Measurements from ENCODE around the gene UST.

The UST gene

GRCh38 chr6:148789948-148790347, 43.1 kb downstream of the UST start:
- H3K27ac ChIP-seq (ENCODE audit: low read depth, low read length) = no peak overlapping the region
- no peaks in the 10 kb centered on the region for H3K27me3 ChIP-seq (ENCODE audit: control insufficient read depth, insufficient read depth, low read length)
- peaks cover 6% of the 10 kb centered on the region; the same call in 1 of the 2 replicates for H3K4me1 ChIP-seq (ENCODE audit: control insufficient read depth, insufficient read depth, low read length)
- H3K4me3 ChIP-seq (ENCODE audit: low read depth, low read length) = no peak overlapping the region
- H3K9ac ChIP-seq (ENCODE audit: low read length) = no peak overlapping the region
- H3K36me3 ChIP-seq (ENCODE audit: control insufficient read depth, insufficient read depth, low read length) = peaks cover 14% of the 10 kb centered on the region
- H3K9me3 ChIP-seq (ENCODE audit: control insufficient read depth, insufficient read depth, low read depth, low read length) = peaks cover 10% of the 10 kb centered on the region

- Histone ChIP-seq H3K27me3 (ENCODE audit: control insufficient read depth, insufficient read depth, low read length) (no peaks in the 10 kb centered on the region), H3K9me3 (ENCODE audit: control insufficient read depth, insufficient read depth, low read depth, low read length) (peaks cover 10% of the 10 kb centered on the region), H3K4me1 (ENCODE audit: control insufficient read depth, insufficient read depth, low read length) (peaks cover 6% of the 10 kb centered on the region; the same call in 1 of the 2 replicates), H3K27ac (ENCODE audit: low read depth, low read length) (no peak overlapping the region), H3K9ac (ENCODE audit: low read length) (no peak overlapping the region), H3K4me3 (ENCODE audit: low read depth, low read length) (no peak overlapping the region), H3K36me3 (ENCODE audit: control insufficient read depth, insufficient read depth, low read length) (peaks cover 14% of the 10 kb centered on the region)
These were observed 43.6 kb downstream of the UST start for GRCh38 chr6:148790404-148790803.

GRCh38 chr6:148790817-148791216, 44.0 kb downstream of the UST start:
- Histone ChIP-seq H3K9ac (ENCODE audit: low read length) (no peak overlapping the region), H3K4me3 (ENCODE audit: low read depth, low read length) (no peak overlapping the region), H3K4me1 (ENCODE audit: control insufficient read depth, insufficient read depth, low read length) (peaks cover 6% of the 10 kb centered on the region; the same call in 1 of the 2 replicates), H3K27ac (ENCODE audit: low read depth, low read length) (no peak overlapping the region), H3K27me3 (ENCODE audit: control insufficient read depth, insufficient read depth, low read length) (no peaks in the 10 kb centered on the region), H3K9me3 (ENCODE audit: control insufficient read depth, insufficient read depth, low read depth, low read length) (peaks cover 10% of the 10 kb centered on the region), H3K36me3 (ENCODE audit: control insufficient read depth, insufficient read depth, low read length) (peaks cover 14% of the 10 kb centered on the region)

GRCh38 chr6:148791372-148791771, 44.5 kb downstream of the UST start:
- peaks cover 10% of the 10 kb centered on the region for H3K9me3 ChIP-seq (ENCODE audit: control insufficient read depth, insufficient read depth, low read depth, low read length)
- no peaks in the 10 kb centered on the region for H3K27me3 ChIP-seq (ENCODE audit: control insufficient read depth, insufficient read depth, low read length)
- peaks cover 6% of the 10 kb centered on the region; the same call in 1 of the 2 replicates for H3K4me1 ChIP-seq (ENCODE audit: control insufficient read depth, insufficient read depth, low read length)
- peaks cover 14% of the 10 kb centered on the region for H3K36me3 ChIP-seq (ENCODE audit: control insufficient read depth, insufficient read depth, low read length)
- no peak overlapping the region for H3K4me3 ChIP-seq (ENCODE audit: low read depth, low read length)
- H3K9ac ChIP-seq (ENCODE audit: low read length) = no peak overlapping the region
- no peak overlapping the region for H3K27ac ChIP-seq (ENCODE audit: low read depth, low read length)

- Histone ChIP-seq H3K36me3 (ENCODE audit: control insufficient read depth, insufficient read depth, low read length) (peaks cover 14% of the 10 kb centered on the region), H3K9ac (ENCODE audit: low read length) (no peak overlapping the region), H3K9me3 (ENCODE audit: control insufficient read depth, insufficient read depth, low read depth, low read length) (peaks cover 10% of the 10 kb centered on the region), H3K4me1 (ENCODE audit: control insufficient read depth, insufficient read depth, low read length) (peaks cover 11% of the 10 kb centered on the region; the same call in 1 of the 2 replicates), H3K27me3 (ENCODE audit: control insufficient read depth, insufficient read depth, low read length) (no peaks in the 10 kb centered on the region), H3K27ac (ENCODE audit: low read depth, low read length) (no peak overlapping the region), H3K4me3 (ENCODE audit: low read depth, low read length) (no peak overlapping the region)
These were observed 46.9 kb downstream of the UST start for GRCh38 chr6:148793721-148794120.

GRCh38 chr6:148794797-148795196, 48.0 kb downstream of the UST start:
- H3K4me1 ChIP-seq (ENCODE audit: control insufficient read depth, insufficient read depth, low read length) = peaks cover 11% of the 10 kb centered on the region; the same call in 1 of the 2 replicates
- no peak overlapping the region for H3K9ac ChIP-seq (ENCODE audit: low read length)
- H3K36me3 ChIP-seq (ENCODE audit: control insufficient read depth, insufficient read depth, low read length) = peaks cover 14% of the 10 kb centered on the region
- peaks cover 10% of the 10 kb centered on the region for H3K9me3 ChIP-seq (ENCODE audit: control insufficient read depth, insufficient read depth, low read depth, low read length)
- no peak overlapping the region for H3K27ac ChIP-seq (ENCODE audit: low read depth, low read length)
- H3K27me3 ChIP-seq (ENCODE audit: control insufficient read depth, insufficient read depth, low read length) = no peaks in the 10 kb centered on the region
- H3K4me3 ChIP-seq (ENCODE audit: low read depth, low read length) = no peak overlapping the region

- H3K27me3 ChIP-seq (ENCODE audit: control insufficient read depth, insufficient read depth, low read length) = no peaks in the 10 kb centered on the region
- peaks cover 6% of the 10 kb centered on the region; the same call in 1 of the 2 replicates for H3K4me1 ChIP-seq (ENCODE audit: control insufficient read depth, insufficient read depth, low read length)
- H3K9me3 ChIP-seq (ENCODE audit: control insufficient read depth, insufficient read depth, low read depth, low read length) = peaks cover 10% of the 10 kb centered on the region
- no peak overlapping the region for H3K4me3 ChIP-seq (ENCODE audit: low read depth, low read length)
- H3K27ac ChIP-seq (ENCODE audit: low read depth, low read length) = no peak overlapping the region
- no peak overlapping the region for H3K9ac ChIP-seq (ENCODE audit: low read length)
- H3K36me3 ChIP-seq (ENCODE audit: control insufficient read depth, insufficient read depth, low read length) = peaks cover 11% of the 10 kb centered on the region
These were observed 48.7 kb downstream of the UST start for GRCh38 chr6:148795563-148795962.

- H3K36me3 ChIP-seq (ENCODE audit: control insufficient read depth, insufficient read depth, low read length) = no peaks in the 10 kb centered on the region; the same call in 1 of the 2 replicates
These were observed 52.8 kb downstream of the UST start for GRCh38 chr6:148799647-148800046.

GRCh38 chr6:148800536-148800935, 53.7 kb downstream of the UST start:
- Histone ChIP-seq H3K36me3 (ENCODE audit: control insufficient read depth, insufficient read depth, low read length) (no peaks in the 10 kb centered on the region), H3K27me3 (ENCODE audit: control insufficient read depth, insufficient read depth, low read length) (no peaks in the 10 kb centered on the region), H3K9ac (ENCODE audit: low read length) (no peak overlapping the region), H3K9me3 (ENCODE audit: control insufficient read depth, insufficient read depth, low read depth, low read length) (no peaks in the 10 kb centered on the region), H3K4me3 (ENCODE audit: low read depth, low read length) (no peak overlapping the region), H3K4me1 (ENCODE audit: control insufficient read depth, insufficient read depth, low read length) (peaks cover 22% of the 10 kb centered on the region), H3K27ac (ENCODE audit: low read depth, low read length) (no peak overlapping the region)

More at GRCh38 chr6:148799647-148800046, 52.8 kb downstream of the UST start:
- Histone ChIP-seq H3K9me3 (ENCODE audit: control insufficient read depth, insufficient read depth, low read depth, low read length) (no peaks in the 10 kb centered on the region), H3K4me3 (ENCODE audit: low read depth, low read length) (no peak overlapping the region), H3K27ac (ENCODE audit: low read depth, low read length) (no peak overlapping the region), H3K9ac (ENCODE audit: low read length) (no peak overlapping the region), H3K27me3 (ENCODE audit: control insufficient read depth, insufficient read depth, low read length) (no peaks in the 10 kb centered on the region), H3K4me1 (ENCODE audit: control insufficient read depth, insufficient read depth, low read length) (peaks cover 15% of the 10 kb centered on the region)

- H3K9me3 ChIP-seq (ENCODE audit: control insufficient read depth, insufficient read depth, low read depth, low read length) = no peaks in the 10 kb centered on the region; the same call in 1 of the 2 replicates
- H3K9ac ChIP-seq (ENCODE audit: low read length) = no peak overlapping the region
- H3K27me3 ChIP-seq (ENCODE audit: control insufficient read depth, insufficient read depth, low read length) = no peaks in the 10 kb centered on the region
- no peak overlapping the region for H3K27ac ChIP-seq (ENCODE audit: low read depth, low read length)
- peaks cover 6% of the 10 kb centered on the region; the same call in 1 of the 2 replicates for H3K36me3 ChIP-seq (ENCODE audit: control insufficient read depth, insufficient read depth, low read length)
- peaks cover 24% of the 10 kb centered on the region for H3K4me1 ChIP-seq (ENCODE audit: control insufficient read depth, insufficient read depth, low read length)
- no peak overlapping the region for H3K4me3 ChIP-seq (ENCODE audit: low read depth, low read length)
These were observed 57.1 kb downstream of the UST start for GRCh38 chr6:148803979-148804378.

GRCh38 chr6:148805777-148806176, 58.9 kb downstream of the UST start:
- no peak overlapping the region for H3K27ac ChIP-seq (ENCODE audit: low read depth, low read length)
- H3K27me3 ChIP-seq (ENCODE audit: control insufficient read depth, insufficient read depth, low read length) = no peaks in the 10 kb centered on the region
- H3K4me1 ChIP-seq (ENCODE audit: control insufficient read depth, insufficient read depth, low read length) = peaks cover 24% of the 10 kb centered on the region
- peaks cover 7% of the 10 kb centered on the region; the same call in 1 of the 2 replicates for H3K36me3 ChIP-seq (ENCODE audit: control insufficient read depth, insufficient read depth, low read length)
- no peaks in the 10 kb centered on the region; the same call in 1 of the 2 replicates for H3K9me3 ChIP-seq (ENCODE audit: control insufficient read depth, insufficient read depth, low read depth, low read length)
- no peak overlapping the region for H3K4me3 ChIP-seq (ENCODE audit: low read depth, low read length)
- no peak overlapping the region for H3K9ac ChIP-seq (ENCODE audit: low read length)
